Left lung (tissue), 10 donors: ENCODE results near the gene SPRR3. TPM values are rescaled to one million over a fixed set of nuclear protein-coding genes. Genes with fewer than 3 reads are reported as not detected.

Experiments used
- ATAC-seq: fragments of 200-7000 bp; cut with Tn5 transposase; one replicate; pipeline ENCODE4 v1.9.1; 2020; ENCODE audit warnings: moderate library complexity
- DNase-seq, 4 donors: peaks; one replicate each; pipeline ENCODE4 v3.0.0-alpha.2; 2013 to 2020
- H3K27ac ChIP-seq, 2 donors: fragments of 200-600 bp; sonication (generic) in 1 of 2; one replicate each; pipeline versions ENCODE4 v1.5.0 to v1.8.0; 2020 to 2021
- H3K27me3 ChIP-seq, 2 donors: fragments of 200-600 bp; sonication (generic) in 1 of 2; one replicate each; pipeline versions ENCODE4 v1.5.0 to v1.8.0; 2020 to 2021
- H3K36me3 ChIP-seq, 2 donors: fragments of 200-600 bp; sonication (generic) in 1 of 2; one replicate each; pipeline versions ENCODE4 v1.5.0 to v1.8.0; 2020 to 2021
- H3K4me1 ChIP-seq, 2 donors: fragments of 200-600 bp; one replicate each; pipeline ENCODE4 v1.8.0; 2021
- H3K4me3 ChIP-seq, 2 donors: fragments of 200-600 bp; sonication (generic) in 1 of 2; one replicate each; pipeline versions ENCODE4 v1.5.0 to v1.8.0; 2020 to 2021; ENCODE audit warnings: mild to moderate bottlenecking in 1 of 2
- H3K9me3 ChIP-seq, 2 donors: fragments of 200-600 bp; sonication (generic) in 1 of 2; one replicate each; pipeline versions ENCODE4 v1.5.0 to v1.8.0; 2020 to 2021
- CTCF ChIP-seq, 2 donors: fragments of 200-600 bp; sonication (generic) in 1 of 2; IDR thresholded peaks; one replicate each; pipeline versions ENCODE4 v1.5.0 to v1.8.0; 2021; ENCODE audit warnings: antibody characterized with exemption in 2 of 2
- intact Hi-C, 2 donors: fragments of 100-400 bp; cut with DNase I; formaldehyde crosslinking; loops; one replicate each; pipeline versions ENCODE4 v1.11.2 to v1.14.2; 2022
- polyA plus RNA-seq, 6 donors: library from polyadenylated mRNA; unstranded; fragments of 120-200 nt; gene quantifications; one replicate each; pipeline ENCODE4 v1.2.1, GENCODE V29; 2013; ENCODE audit not compliant: insufficient read length in 6 of 6
- total RNA-seq, 2 donors: library from RNA; stranded (reverse); fragmentation: NEBNext Ultra II Directional; extraction: Animal tissue kit (Norgen Biotek cat#: 25700); gene quantifications; one replicate each; pipeline ENCODE4 v1.2.1, GENCODE V29; 2021
- donor health status: DM: no; HTN: yes; CAD: no.
- donor health status: DM: no; HTN: no; CAD: no.

Gene SPRR3
- total and polyA plus RNA-seq, 8 donors: 0.24 to 0.55 (median 0.29) TPM; not detected in 4

GRCh38 chr1:152982076-152982475 is 19.5 kb upstream of the SPRR3 start:
- H3K27ac ChIP-seq: no peak overlapping the region
- no peaks in the 10 kb centered on the region for H3K4me1 ChIP-seq
- no peak overlapping the region for H3K4me3 ChIP-seq
- DNase-seq (no peak), ATAC-seq (no peak)
- no peaks in the 10 kb centered on the region for H3K9me3 ChIP-seq
- peaks cover 0 to 15% of the 10 kb centered on the region in 2 donors for H3K27me3 ChIP-seq
- no peak for TF ChIP-seq CTCF (IDR thresholded peaks at IDR 0.05)
- no peaks in the 10 kb centered on the region for H3K36me3 ChIP-seq
- intact Hi-C loops: no loop called here

- no peak for TF ChIP-seq CTCF (IDR thresholded peaks at IDR 0.05)
- Histone ChIP-seq H3K27ac (no peak overlapping the region), H3K4me1 (no peaks in the 10 kb centered on the region), H3K27me3 (peaks cover 0 to 15% of the 10 kb centered on the region in 2 donors), H3K4me3 (no peak overlapping the region), H3K36me3 (no peaks in the 10 kb centered on the region), H3K9me3 (no peaks in the 10 kb centered on the region)
- DNase-seq (no peak), ATAC-seq (no peak)
- intact Hi-C loops: no loop called here
These were observed 18.3 kb upstream of the SPRR3 start for GRCh38 chr1:152983234-152983633.

- Histone ChIP-seq H3K36me3 (no peaks in the 10 kb centered on the region), H3K27ac (no peak within 1 kb of the TSS), H3K4me1 (no peaks in the 10 kb centered on the region), H3K27me3 (peaks cover 0 to 15% of the 10 kb centered on the region in 2 donors), H3K9me3 (no peaks in the 10 kb centered on the region), H3K4me3 (no peak within 1 kb of the TSS)
- intact Hi-C loops: no loop called here
- TF ChIP-seq CTCF (IDR thresholded peaks at IDR 0.05): no peak
- DNase-seq: no peak
- no peak for ATAC-seq
These were observed 17.8 kb upstream of the SPRR3 start, which contains the start of gene SPRR1A for GRCh38 chr1:152983743-152984142. Gene SPRR1A (plus strand): TSS chr1:152984081. CDS start chr1:152985231, 1,150 bp downstream.

- no peak for TF ChIP-seq CTCF (IDR thresholded peaks at IDR 0.05)
- ATAC-seq (no peak), DNase-seq (no peak)
- intact Hi-C loops: no loop called here
- Histone ChIP-seq H3K27ac (no peak overlapping the region), H3K4me1 (no peaks in the 10 kb centered on the region), H3K9me3 (no peaks in the 10 kb centered on the region), H3K36me3 (no peaks in the 10 kb centered on the region), H3K27me3 (peaks cover 0 to 15% of the 10 kb centered on the region in 2 donors), H3K4me3 (no peak overlapping the region)
These were observed 15.0 kb upstream of the SPRR3 start for GRCh38 chr1:152986578-152986977.

GRCh38 chr1:152993186-152993585 is 8.4 kb upstream of the SPRR3 start:
- Histone ChIP-seq H3K27me3 (no peaks in the 10 kb centered on the region), H3K27ac (no peak overlapping the region), H3K9me3 (peaks cover 0 to 4% of the 10 kb centered on the region in 2 donors), H3K4me1 (no peaks in the 10 kb centered on the region), H3K36me3 (no peaks in the 10 kb centered on the region), H3K4me3 (no peak overlapping the region)
- ATAC-seq: no peak
- TF ChIP-seq CTCF (IDR thresholded peaks at IDR 0.05): no peak
- no peak for DNase-seq
- intact Hi-C loops: no loop called here
